Measurements from ENCODE around the gene ITPR2.
"Not testable (repeated sequence)": the region's sequence is repeated elsewhere in the genome, so short reads cannot be mapped to it uniquely, and the experiment has no call there.

The ITPR2 gene

GRCh38 chr12:26698186-26698585, 134.8 kb downstream of the ITPR2 start:
- no peak for DNase-seq

GRCh38 chr12:26697217-26697616, 135.8 kb downstream of the ITPR2 start:
- no peak for DNase-seq

GRCh38 chr12:26696613-26697092, 136.3 kb downstream of the ITPR2 start:
- DNase-seq: no peak

GRCh38 chr12:26696048-26696612, 136.9 kb downstream of the ITPR2 start:
- no peak for DNase-seq

GRCh38 chr12:26694402-26694801, 138.6 kb downstream of the ITPR2 start:
- no peak for DNase-seq

GRCh38 chr12:26692407-26692806, 140.6 kb downstream of the ITPR2 start:
- peak; percentile 68 for DNase-seq

GRCh38 chr12:26691234-26691970, 141.6 kb downstream of the ITPR2 start:
- peak; percentile 42 for DNase-seq

- DNase-seq: no peak
Observed at GRCh38 chr12:26690601-26691000, 142.4 kb downstream of the ITPR2 start.

- no peak for DNase-seq
Observed at GRCh38 chr12:26689281-26689841, 143.6 kb downstream of the ITPR2 start.

GRCh38 chr12:26688344-26688904, 144.6 kb downstream of the ITPR2 start:
- DNase-seq: no peak

GRCh38 chr12:26686408-26686807, 146.6 kb downstream of the ITPR2 start:
- DNase-seq: no peak

- no peak for DNase-seq
Observed at GRCh38 chr12:26684101-26684500, 148.9 kb downstream of the ITPR2 start.

- no peak for DNase-seq
Observed at GRCh38 chr12:26683443-26683842, 149.6 kb downstream of the ITPR2 start.

- no peak for DNase-seq
Observed at GRCh38 chr12:26680727-26681455, 152.1 kb downstream of the ITPR2 start.

GRCh38 chr12:26678697-26679660, 154.0 kb downstream of the ITPR2 start:
- DNase-seq: peak; percentile 1

- not testable (repeated sequence) for DNase-seq
Observed at GRCh38 chr12:26671487-26671886, 161.5 kb downstream of the ITPR2 start.

GRCh38 chr12:26668847-26669246, 164.1 kb downstream of the ITPR2 start:
- no peak for DNase-seq

- DNase-seq: peak; percentile 3
Observed at GRCh38 chr12:26668230-26668629, 164.8 kb downstream of the ITPR2 start.

GRCh38 chr12:26666286-26666685, 166.7 kb downstream of the ITPR2 start:
- no peak for DNase-seq

GRCh38 chr12:26661399-26661798, 171.6 kb downstream of the ITPR2 start:
- no peak for DNase-seq

- DNase-seq: no peak
Observed at GRCh38 chr12:26659930-26660329, 173.1 kb downstream of the ITPR2 start.

GRCh38 chr12:26658991-26659390, 174.0 kb downstream of the ITPR2 start:
- no peak for DNase-seq

All from NCI-H748 treated with DMSO at 0.1 percent for 48 hours (cell line).